Limb (tissue), 2 donors: ENCODE measurements around the gene ATP12A.

Source experiments
- DNase-seq, 2 donors: peaks; one replicate each; pipeline ENCODE4 v3.0.0-alpha.2; 2016; ENCODE audit errors: extremely low spot score in 2 of 2

ATP12A gene

GRCh38 chr13:24688111-24688510, 7.9 kb downstream of the ATP12A start:
- no peak for DNase-seq

- DNase-seq: no peak
These were observed 8.7 kb downstream of the ATP12A start for GRCh38 chr13:24688950-24689349.

GRCh38 chr13:24691381-24691780, 11.2 kb downstream of the ATP12A start:
- DNase-seq: no peak

GRCh38 chr13:24692561-24692960, 12.4 kb downstream of the ATP12A start:
- no peak for DNase-seq

GRCh38 chr13:24693862-24694471, 13.8 kb downstream of the ATP12A start:
- DNase-seq: peak in 1 of 2 donors; percentile 48

- DNase-seq: no peak
These were observed 14.7 kb downstream of the ATP12A start for GRCh38 chr13:24694907-24695306.

- no peak for DNase-seq
These were observed 18.5 kb downstream of the ATP12A start for GRCh38 chr13:24698686-24699085.

GRCh38 chr13:24699541-24699940, 19.3 kb downstream of the ATP12A start:
- DNase-seq: no peak

GRCh38 chr13:24700539-24700938, 20.3 kb downstream of the ATP12A start:
- DNase-seq: no peak

- no peak for DNase-seq
These were observed 26.8 kb downstream of the ATP12A start for GRCh38 chr13:24706886-24707585.

GRCh38 chr13:24709186-24709913, 29.1 kb downstream of the ATP12A start:
- DNase-seq: no peak

- no peak for DNase-seq
These were observed 32.8 kb downstream of the ATP12A start for GRCh38 chr13:24713022-24713421.

GRCh38 chr13:24716011-24716410, 35.8 kb downstream of the ATP12A start:
- DNase-seq: no peak

- DNase-seq: no peak
These were observed 36.2 kb downstream of the ATP12A start for GRCh38 chr13:24716446-24716845.

- DNase-seq: no peak
These were observed 37.0 kb downstream of the ATP12A start for GRCh38 chr13:24717217-24717616.

- no peak for DNase-seq
These were observed 38.2 kb downstream of the ATP12A start for GRCh38 chr13:24718192-24718965.

- DNase-seq: no peak
These were observed 38.9 kb downstream of the ATP12A start for GRCh38 chr13:24719139-24719538.

- no peak for DNase-seq
These were observed 43.0 kb downstream of the ATP12A start for GRCh38 chr13:24723206-24723605.

GRCh38 chr13:24724714-24725113, 44.5 kb downstream of the ATP12A start:
- DNase-seq: no peak

GRCh38 chr13:24725379-24725778, 45.2 kb downstream of the ATP12A start:
- no peak for DNase-seq

- DNase-seq: peak; percentile 54 to 63
These were observed 47.8 kb downstream of the ATP12A start for GRCh38 chr13:24727731-24728601.
